Right renal cortex interstitium (tissue), 3 donors: ENCODE measurements around the gene GNA12. TPM values are rescaled to one million over a fixed set of nuclear protein-coding genes. Genes with fewer than 3 reads are reported as not detected.
"Not testable (repeated sequence)": the region's sequence is repeated elsewhere in the genome, so short reads cannot be mapped to it uniquely, and the experiment has no call there.

ENCODE experiments used
- DNase-seq, 3 donors: peaks; one replicate each; pipeline ENCODE4 v3.0.0-alpha.2; 2013; ENCODE audit warnings: low read depth in 3 of 3, low spot score in 2 of 3
- polyA plus RNA-seq, 3 donors: library from polyadenylated mRNA; unstranded; fragments of 120-200 nt; gene quantifications; one replicate each; pipeline ENCODE4 v1.2.1, GENCODE V29; 2013; ENCODE audit not compliant: insufficient read length in 3 of 3

The GNA12 gene
- polyA plus RNA-seq, 3 donors: 41.0 to 42.3 (median 41.7) TPM

DNA sequence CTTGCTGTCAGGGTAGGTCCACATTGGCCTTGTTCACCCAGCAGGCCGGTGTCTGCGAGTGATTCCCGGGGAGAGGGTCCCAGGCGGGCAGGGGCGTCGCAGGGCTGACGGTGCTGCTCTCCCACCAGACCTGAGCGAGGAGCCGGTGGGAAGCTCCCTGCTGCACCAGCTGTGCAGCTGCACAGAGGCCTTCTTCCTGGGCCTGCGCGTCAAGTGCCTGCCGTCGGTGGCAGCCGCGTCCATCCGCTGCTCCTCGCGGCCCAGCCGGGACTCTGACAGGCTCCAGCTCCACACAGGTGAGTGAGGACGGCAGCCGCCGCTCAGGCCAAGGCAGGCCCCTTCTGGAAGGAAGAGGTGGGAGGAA, 141.5 kb downstream of the GNA12 start:
- no peak for DNase-seq

- no peak for DNase-seq
These were observed 142.1 kb downstream of the GNA12 start for GRCh38 chr7:2701832-2702593.

GRCh38 chr7:2701424-2701823, 142.7 kb downstream of the GNA12 start:
- DNase-seq: no peak

GRCh38 chr7:2700141-2700850, 143.8 kb downstream of the GNA12 start:
- DNase-seq: no peak

DNA sequence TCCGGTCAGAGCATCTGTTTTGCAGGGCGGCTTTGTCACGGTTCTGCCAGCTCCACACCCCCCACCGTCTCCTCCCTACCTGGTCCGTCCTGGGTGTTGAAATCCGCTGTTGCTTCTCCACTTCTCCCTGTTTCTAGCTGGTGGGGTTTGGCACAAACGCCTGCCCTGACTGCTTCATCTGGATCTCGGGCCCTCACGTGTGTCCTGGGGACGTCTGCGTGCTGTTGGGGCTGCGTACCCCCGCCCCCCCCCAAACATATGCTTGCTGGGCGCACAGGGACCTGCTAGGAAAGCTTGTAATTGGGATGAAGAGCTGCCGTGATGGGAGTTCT, 144.9 kb downstream of the GNA12 start:
- no peak for DNase-seq

DNA sequence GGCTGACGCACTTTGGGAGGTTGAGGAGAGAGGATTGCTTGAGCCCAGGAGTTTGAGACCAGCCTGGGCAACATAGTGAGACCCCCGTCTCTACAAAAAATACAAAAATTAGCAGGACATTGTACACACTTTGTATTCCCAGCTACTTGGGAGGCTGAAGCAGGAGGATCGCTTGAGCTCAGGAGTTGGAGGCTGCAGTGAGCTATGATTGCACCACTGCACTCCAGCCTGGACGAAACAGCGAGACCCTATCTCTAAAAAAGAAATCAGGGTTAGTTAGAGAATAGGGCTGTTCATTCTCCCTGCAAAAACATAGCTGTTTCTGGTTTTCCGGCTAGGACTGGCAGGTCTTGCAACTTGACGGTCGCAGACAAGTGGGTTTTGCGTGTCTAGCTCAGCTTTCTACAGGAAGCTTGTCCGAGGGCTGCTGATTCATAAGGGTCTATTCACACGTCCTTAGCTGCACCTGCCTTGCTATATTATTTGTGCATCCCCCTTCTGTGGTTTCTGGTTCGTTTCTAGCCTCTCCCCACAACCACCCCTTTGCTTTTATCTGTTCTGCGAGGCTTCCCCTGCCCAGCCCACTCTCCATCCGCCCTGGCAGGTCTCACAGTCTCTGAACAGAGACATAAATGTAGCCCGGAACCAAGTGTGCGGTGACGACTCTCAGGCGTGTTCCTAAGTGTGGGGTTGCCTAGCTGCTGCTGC, 145.4 kb downstream of the GNA12 start:
- no peak for DNase-seq

DNA sequence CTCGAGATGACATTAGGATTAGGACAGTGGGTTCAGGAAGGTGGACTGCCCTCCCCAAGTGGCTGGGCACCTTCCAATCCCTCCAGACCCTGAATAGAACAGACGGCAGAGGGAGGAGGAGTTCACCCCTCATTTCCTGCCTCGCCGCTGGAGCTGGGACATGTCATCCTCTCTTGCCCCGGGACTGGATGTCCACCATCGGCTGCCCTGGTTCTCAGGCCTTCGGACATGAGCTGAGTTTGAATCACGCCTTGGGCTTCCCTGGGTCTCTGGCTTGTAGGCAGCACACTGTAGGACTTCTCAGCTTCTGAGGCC, 150.0 kb downstream of the GNA12 start:
- DNase-seq: not testable (repeated sequence)

DNA sequence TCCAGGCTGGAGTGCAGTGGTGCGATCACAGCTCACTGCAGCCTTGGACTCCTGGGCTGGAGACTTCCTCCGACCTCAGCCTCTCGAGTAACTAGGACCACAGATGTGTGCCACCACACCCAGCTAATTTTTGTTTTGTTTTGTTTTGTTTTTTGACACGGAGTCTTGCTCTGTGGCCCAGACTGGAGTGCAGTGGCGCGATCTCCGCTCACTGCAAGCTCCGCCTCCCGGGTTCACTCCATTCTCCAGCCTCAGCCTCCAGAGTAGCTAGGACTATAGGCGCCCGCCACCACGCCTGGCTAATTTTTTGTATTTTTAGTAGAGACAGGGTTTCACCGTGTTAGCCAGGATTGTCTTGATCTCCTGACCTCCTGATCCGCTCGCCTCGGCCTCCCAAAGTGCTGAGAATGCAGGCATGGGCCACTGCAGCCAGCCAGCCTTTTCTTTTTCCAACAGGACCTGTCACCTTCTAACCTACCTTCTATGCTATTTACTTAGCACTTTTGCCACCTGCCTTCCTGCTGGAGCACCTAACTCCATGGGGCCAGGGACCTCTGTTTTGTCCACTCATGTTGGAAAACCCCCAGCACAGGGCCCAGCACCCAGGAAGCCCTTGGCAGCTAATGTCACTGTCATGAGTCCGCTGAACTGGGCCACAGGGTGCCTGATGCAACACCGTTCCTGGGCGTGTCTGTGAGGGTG, 150.5 kb downstream of the GNA12 start:
- not testable (repeated sequence) for DNase-seq

GRCh38 chr7:2692543-2692942, 151.6 kb downstream of the GNA12 start:
- no peak for DNase-seq

- DNase-seq: not testable (repeated sequence)
These were observed 152.1 kb downstream of the GNA12 start for GRCh38 chr7:2691932-2692439.

- no peak for DNase-seq
These were observed 152.9 kb downstream of the GNA12 start for GRCh38 chr7:2691011-2691707.

GRCh38 chr7:2689951-2690705, 154.0 kb downstream of the GNA12 start:
- no peak for DNase-seq

DNA sequence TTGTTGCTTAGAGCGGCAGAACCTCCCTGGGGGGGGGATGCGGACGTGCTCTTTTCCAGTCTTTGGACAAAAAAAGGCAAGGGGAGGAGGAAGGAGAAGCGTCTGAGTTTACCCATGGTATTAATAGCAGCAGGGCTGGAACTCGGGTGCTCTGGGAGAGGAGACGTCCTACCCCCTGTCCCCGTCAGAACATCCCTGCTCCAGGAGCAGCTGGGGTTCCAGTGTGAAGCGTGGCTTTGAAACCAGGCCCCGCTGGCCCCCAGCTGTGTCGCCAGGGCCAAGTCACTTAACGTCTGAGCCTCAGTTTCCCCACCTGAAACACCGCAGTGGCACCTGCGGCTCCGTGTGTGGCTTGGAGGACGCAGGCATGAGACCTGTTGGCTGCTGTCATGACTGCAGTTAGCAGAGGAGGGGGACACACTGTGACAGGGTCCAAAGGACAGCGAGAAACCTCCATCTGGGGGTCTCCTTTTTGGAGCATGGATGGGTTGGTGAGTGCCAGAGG, 154.7 kb downstream of the GNA12 start:
- DNase-seq: no peak

GRCh38 chr7:2688409-2689342, 155.4 kb downstream of the GNA12 start:
- DNase-seq: no peak

GRCh38 chr7:2687881-2688318, 156.2 kb downstream of the GNA12 start, which contains the start of gene AMZ1:
Gene AMZ1, plus strand, starts transcription at chr7:2688202. Its CDS starts 12,250 bp downstream, at chr7:2700452.
- DNase-seq: no peak

- no peak for DNase-seq
These were observed 156.7 kb downstream of the GNA12 start for GRCh38 chr7:2687338-2687869.

GRCh38 chr7:2686101-2686500, 158.0 kb downstream of the GNA12 start:
- no peak for DNase-seq

GRCh38 chr7:2684501-2684900, 159.6 kb downstream of the GNA12 start:
- no peak for DNase-seq
